ENCODE results near the gene TTC7B. TPM values are rescaled to one million over a fixed set of nuclear protein-coding genes. Genes with fewer than 3 reads are reported as not detected.
A peak's percentile ranks its signal among the peaks of the same experiment; 100 is the strongest.

Gene TTC7B
- total RNA-seq, 1 experiment from 2014 or later, result 15.2 TPM

DNA sequence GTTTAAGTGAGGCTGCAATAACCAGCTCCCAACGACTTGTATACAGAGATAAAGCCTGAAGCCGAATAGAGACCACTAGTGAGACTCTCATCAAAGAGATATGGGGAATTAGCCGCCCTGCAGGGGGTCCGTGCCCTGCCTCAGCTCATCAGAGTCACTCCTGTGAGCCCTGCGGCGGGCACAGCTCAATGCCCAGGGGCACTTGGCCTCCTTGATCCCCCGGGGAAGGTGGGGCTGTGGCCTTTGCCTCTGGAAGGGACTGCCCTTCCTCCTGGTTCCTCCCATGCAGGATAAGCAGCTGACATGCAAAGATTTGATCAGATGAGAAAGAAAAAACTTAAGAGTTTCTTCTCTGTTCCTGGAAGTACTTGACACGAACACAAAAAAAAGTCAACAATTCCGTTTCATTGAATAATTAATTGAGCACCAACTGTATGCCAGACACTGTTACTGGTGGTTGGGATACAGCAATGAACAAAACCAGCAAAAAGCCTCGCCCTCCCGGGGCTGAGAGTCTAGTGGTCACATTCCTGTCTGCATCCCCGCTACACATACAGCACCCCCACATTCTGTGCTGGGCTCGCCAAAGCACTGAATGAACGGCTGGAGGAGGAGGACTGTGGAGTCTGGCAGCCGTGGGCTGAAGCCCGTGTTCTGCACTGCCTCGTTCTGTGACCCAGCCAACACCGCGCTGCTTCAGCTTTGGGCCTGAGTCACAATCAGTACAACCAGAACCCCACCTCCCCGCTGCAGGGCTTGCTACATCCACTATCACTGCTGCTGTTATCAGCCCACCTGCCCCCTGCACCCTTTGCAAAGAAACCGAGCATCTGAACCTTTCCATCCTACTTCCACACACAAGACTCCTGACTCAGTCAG lies 10.3 kb downstream of the TTC7B start:
- DNase-seq (ENCODE audit: low spot score), result no peak

DNA sequence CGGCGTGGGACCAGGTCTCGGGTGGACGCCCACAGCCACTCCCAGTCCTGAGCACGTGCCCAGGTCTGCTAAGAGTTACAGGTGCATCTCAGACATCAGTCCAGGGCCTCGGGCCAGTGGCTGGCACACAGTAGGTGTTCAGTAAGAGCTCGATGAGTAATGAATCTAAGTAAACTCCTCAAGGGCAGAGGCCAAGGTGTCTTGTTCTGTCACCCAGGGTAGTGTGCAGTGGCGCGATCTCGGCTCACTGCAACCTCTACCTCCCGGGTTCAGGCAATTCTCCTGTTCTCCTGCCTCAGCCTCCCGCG lies 11.2 kb downstream of the TTC7B start:
- no peak for DNase-seq (ENCODE audit: low spot score)

DNA sequence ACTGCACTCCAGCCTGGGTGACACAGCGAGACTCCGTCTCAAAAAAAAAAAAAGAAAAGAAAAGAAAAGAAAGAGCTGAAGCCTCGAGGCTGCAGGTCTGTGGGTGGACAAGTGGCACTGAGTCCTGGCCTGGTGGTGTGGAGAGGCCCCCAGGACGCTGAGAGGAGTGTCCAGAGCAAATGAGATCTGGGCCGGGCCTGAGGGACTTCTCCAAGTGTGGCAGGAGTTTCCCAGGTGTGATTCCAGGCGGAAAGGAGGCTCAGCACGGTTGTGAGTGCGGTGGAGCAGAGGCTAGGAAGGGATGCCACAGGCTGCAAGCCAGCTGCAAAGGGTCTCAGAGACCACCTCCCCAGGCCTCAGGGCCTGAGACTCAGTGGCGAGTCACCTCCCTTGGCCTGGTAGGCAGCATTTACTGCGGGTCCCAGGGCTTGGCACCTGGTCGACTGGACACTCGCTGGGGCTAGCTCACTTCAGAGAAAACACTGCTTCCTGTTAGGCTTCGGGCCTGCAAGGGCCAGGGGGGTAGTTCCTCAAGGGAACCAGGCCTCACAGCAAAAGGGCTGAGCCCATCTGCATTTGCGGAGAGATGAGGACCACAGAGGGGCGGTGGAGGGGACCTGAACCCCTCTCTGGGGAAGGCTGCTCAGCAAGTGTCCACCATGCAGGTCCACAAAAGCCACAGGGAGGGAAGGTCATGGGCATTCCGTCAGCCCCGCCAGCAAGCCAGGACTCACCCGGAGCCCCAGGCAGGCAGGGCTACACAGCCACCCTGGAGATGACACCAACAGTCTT lies 11.7 kb downstream of the TTC7B start:
- DNase-seq (ENCODE audit: low spot score), result no peak

DNA sequence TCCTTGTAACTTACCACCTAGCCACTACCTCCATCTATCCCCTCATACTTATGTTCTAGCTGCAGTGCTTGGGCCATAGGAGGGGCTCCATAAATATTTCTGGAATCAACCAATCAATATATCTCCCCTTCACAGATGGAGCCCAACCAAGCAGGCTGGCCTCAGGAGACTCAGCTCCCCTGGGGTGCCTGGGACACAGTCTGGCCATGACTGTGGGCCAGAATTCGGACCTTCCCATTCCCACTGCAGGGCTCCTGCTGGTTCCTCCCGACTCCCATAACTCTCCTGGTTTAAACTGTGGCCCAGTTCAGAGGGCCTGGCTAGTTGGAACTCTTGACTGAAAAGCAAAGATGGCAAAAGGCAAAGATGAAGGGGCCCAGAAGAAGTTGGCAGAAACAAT lies 13.0 kb downstream of the TTC7B start:
- DNase-seq (ENCODE audit: low spot score), result no peak

DNA sequence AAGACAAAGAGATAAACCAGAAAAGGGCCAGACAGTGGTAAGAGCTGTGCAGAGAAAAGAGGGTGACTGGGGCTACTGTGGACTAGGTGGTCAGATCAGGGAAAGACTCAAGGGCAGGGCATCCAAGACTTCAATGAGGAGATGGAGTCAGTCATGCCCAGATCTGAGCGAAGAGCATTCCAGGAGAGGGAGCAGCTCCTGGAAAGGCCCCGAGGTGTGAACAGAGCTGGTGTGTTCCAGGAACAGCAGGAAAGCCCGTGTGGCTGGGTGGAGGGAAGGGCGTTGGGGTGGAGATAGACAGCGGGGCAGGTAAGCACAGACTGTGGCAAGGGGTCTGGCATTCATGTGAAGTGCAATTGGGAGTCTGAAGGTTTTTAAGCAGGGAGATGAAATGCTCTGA lies 16.8 kb downstream of the TTC7B start:
- no peak for DNase-seq (ENCODE audit: low spot score)

DNA sequence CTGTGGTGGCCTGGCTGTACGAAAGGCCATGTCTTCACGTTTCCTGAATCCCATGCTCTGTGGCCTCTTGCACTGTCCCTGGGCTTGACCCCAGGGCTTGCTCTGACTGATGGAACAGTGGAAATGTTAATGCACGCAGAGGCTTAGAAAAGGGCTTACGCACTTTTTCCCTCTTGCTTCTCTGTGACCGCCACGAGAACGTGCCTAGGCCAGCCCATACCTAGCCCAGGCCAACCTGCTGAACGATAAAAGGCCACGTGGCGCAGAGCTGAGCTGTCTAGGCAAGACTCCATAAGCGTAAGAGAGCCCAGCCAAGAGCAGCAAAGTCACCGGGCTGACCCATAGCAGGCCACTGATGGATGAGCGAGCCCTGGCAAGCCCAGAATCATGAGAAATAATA lies 18.3 kb downstream of the TTC7B start:
- no peak for DNase-seq (ENCODE audit: low spot score)

DNA sequence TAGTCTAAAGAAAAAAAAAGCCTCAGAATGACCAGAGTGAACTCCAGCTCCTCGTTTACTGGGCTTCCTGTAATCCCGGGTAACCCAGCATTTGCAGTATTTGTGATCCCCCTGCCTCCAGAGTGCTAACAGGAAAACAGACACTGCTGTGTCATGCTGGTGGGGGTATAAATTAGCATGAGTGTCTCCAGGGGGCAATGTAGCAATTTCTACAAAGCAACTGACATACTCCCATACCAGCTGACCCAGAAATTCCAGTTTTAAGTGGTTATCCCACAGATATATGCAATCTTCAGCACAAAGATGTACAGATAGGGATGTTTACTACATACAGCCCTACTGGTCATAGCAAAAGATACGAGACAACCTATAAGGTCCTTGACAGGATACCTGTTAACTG lies 18.8 kb downstream of the TTC7B start:
- no peak for DNase-seq (ENCODE audit: low spot score)

DNA sequence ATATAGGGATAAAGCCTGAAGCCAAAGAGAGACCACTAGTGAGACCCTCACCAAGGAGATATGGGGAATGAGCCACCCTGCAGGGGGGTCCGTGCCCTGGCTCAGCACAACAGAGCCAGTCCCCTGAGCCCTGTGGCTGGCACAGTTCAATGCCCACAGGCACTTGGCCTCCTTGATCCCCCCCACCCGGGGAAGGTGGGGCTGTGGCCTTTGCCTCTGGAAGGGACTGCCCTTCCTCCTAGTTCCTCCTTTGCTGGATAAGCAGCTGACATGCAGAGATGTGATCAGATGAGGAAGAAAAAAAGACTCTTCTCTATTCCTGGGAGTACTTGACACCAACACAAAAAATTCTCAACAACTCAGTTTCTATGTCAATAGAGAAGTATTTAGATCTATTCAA lies 19.9 kb downstream of the TTC7B start:
- DNase-seq (ENCODE audit: low spot score), result no peak

DNA sequence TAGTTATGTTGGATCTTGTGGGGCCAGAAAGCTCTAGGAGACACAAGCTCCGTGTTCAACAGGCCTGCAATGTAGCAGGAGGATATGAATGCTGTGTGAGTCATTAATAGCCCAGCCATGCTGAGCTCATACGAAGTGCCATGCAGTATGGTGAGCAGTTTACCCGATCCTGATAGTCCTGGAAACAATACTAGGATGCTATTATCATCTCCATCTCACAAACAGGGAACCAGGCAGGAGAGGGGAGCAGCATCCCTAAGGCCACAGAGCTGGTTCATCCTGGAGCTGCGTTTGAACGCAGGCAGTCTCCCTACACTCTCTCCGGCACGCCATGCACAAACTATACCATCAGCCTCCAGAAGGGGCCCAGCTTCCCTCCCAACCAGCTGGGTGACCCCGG lies 20.5 kb downstream of the TTC7B start:
- DNase-seq (ENCODE audit: low spot score), result no peak

DNA sequence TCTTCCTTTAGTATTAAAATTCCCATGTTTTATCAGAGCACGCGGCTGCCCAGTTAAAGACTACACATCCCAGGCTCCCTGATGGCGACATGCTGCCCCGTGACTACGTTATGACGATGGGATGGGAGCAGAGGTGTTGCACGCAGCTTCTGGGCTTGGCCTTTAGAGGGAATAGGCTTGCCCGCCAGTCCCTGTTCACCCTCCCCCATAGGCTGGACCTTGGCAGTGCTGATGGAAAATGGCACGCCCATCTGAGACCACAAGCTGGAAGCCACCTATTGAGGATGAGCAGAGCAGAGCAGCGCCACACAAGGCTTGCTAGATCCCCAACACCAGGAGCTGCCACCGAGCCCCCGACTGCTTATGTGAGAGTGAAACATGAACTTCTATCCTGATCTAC lies 24.7 kb downstream of the TTC7B start:
- DNase-seq (ENCODE audit: low spot score), result no peak

DNA sequence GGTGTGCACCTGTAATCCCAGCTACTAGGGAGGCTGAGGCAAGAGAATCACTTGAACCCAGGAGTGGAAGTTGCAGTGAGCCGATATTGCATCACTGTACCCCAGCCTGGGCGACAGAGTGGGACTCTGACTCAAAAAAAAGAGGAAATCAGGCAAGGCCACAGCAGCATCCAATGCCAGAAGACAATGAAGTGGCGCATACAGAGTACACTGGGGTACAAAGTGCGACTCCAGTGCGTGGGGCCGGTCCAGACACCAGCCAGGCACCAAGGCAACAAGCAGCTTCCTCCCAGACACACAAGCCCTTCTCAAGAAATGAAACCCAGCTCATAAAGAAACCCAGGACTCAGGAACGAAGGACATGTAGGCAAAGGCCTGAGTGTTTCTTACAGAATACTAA lies 28.2 kb downstream of the TTC7B start:
- DNase-seq (ENCODE audit: low spot score), result no peak

DNA sequence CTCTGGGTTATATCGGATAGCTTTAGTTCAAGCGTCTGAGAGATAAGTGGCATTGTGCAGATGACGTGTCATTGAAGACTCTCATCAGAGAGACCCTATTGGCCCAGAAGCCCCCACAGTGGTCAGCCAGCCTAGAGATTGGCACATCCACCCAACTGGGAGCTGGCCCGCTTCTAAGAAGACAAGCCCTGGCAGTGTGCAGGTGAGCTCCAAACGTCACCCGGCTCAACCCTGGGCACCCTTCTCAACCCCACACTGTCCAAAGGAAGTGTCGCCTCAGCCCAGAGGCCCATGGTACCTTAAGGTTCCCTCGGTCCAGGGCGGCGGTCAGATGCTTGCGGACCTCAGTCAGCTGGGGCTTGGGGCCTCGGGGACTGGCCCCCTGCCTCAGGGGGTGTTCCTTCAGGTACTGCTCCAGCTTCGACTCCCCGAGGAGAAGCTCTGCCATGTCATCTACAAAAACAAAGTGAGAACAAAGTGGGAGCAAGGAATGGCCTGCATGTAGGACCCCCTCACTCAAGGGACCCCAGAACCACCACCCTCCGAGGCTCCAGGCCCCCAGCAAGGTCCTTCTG lies 30.3 kb downstream of the TTC7B start:
- DNase-seq (ENCODE audit: low spot score), result no peak

DNA sequence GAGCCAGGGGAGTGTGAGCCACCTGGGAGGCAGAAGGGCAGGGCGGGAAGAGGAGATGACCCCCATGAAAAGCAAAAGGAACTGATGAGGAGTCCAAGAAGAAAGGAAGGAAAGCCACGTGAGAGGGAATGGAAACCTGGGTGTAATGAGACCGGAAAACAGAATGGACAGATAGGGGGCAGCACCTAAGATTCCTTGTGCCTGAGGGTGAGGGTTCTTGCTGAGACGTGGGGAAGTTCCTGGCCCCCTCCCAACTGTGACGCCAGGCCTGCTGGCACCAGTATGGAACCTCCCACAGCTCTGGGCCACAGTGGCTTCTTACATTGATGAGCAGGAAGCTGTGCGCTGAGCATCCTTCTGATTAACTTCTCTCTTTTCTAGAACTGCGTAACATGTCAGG lies 30.8 kb downstream of the TTC7B start:
- DNase-seq (ENCODE audit: low spot score), result no peak

DNA sequence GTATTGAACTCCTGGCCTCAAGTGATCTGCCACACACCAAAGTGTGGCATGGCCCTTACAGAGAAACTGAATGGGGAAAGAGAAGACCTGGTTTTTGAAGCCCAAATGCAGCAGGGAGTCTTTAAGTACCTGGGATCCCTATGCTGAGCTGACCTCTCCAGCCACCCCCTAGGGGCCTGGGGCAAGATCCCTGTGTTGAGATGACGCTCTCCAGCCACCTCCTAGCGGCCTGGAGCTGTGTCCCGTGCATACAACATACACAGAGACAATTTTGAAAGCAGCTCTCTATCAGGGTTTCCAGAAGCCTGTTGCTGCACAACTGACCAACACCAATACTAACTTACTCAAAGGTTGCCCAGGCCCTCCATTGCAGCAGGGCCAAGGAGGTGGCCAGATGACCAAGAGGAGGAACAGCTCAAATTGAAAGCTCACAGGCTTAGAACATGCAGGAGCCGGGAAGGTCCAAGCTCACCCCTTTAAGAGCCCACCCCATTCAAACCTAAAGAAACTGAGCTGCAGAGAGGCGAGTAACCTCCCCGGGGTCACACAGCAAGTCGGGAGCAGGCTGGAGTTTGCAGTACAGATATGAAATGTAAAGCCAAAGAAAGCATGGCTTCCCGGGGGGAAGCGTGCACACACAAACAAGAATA lies 31.5 kb downstream of the TTC7B start:
- DNase-seq (ENCODE audit: low spot score), result no peak

DNA sequence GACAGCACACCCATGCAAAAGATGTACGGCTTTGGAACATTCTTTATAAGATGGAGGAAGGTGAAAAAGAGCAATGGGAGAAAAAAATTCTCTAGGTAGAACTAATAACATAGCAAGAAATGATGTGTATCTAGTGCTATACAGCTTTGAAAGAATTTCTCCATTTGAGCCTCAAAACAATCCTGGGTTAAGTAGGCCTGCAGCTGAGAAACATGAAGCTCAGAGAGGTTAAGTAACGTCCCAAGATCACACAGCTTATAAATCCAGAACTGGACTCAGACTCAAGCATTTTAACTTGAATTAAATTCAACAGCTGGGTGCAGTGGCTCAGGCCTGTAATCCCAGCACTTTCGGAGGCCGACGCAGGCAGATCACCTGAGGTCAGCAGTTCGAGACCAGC lies 32.9 kb downstream of the TTC7B start:
- DNase-seq (ENCODE audit: low spot score), result no peak

DNA sequence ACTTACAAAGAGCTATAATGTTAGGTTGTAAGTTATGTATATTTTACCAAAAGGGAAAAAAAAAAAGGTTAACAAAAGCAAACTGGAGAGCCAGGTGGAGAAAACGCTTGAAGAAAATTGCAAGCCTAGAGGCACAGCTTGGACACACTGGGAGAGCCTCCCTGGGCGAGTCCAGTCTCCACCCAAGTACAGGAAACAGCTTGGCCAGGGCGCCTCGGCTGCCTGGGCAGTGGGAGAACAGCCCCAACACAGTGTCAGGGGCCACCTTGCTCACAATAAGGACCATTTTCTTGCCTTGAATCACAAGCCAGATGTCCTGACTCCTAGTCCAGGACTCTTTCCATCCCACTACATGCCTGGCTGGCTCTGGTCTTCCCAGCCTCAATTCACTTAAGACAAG lies 33.3 kb downstream of the TTC7B start:
- DNase-seq (ENCODE audit: low spot score), result no peak

DNA sequence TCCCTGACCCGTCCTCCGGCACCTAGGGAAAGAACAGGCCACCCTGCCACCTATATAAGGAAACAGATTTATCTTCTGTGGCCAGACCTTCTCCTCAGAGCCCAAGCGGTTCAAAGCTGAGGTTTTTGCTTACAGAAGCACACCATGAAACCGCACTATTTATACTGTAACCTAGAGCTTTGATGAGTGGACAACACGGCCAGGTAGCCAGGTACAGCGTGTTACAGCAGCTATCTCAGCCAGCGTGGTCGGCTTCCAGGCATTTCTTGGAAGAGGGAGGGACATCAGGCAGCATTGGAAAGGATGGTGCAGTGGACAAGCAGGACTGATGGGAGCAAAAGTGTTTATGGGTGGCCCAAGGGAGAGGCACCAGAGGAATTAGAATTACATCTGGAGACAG lies 34.4 kb downstream of the TTC7B start:
- no peak for DNase-seq (ENCODE audit: low spot score)

DNA sequence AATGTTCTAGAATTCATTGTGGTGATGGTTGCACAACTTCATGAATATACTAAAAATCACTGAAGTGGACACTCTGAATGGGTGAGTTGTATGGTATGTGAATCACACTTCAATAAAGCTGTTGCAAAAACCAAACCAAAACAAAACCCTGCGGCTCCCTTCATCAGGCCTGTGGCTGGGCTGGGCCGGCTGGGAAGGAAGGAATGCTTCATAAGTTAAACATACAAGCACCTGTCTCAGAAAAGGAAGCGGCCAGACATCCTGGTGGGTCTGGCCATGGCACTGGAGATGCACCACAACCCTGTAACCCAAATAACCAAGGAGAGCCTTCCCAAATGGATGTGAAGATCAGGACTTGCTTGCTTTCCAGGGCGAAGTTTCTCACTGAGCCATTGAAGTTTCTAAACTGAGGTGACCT lies 34.9 kb downstream of the TTC7B start:
- DNase-seq (ENCODE audit: low spot score), result peak; percentile 25

DNA sequence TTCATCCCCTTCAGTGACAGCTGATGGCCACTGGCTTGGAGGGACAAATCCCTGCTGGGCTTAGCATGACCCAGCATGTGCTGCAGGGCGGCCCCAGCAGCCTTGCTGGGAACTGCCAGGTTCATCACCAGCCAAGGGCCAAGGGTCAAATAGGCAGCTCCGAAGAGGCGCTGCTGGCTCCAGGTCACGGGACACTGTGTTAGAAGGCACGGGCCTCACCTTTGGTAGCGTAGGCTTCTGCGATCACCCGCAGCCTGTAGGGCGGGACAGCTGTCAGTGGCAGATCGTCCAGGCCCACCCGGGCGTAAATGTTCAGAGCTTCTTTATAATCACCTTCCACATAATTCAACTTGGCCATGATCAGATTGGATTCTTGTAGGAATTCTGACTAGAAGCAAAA lies 35.7 kb downstream of the TTC7B start:
- no peak for DNase-seq (ENCODE audit: low spot score)

DNA sequence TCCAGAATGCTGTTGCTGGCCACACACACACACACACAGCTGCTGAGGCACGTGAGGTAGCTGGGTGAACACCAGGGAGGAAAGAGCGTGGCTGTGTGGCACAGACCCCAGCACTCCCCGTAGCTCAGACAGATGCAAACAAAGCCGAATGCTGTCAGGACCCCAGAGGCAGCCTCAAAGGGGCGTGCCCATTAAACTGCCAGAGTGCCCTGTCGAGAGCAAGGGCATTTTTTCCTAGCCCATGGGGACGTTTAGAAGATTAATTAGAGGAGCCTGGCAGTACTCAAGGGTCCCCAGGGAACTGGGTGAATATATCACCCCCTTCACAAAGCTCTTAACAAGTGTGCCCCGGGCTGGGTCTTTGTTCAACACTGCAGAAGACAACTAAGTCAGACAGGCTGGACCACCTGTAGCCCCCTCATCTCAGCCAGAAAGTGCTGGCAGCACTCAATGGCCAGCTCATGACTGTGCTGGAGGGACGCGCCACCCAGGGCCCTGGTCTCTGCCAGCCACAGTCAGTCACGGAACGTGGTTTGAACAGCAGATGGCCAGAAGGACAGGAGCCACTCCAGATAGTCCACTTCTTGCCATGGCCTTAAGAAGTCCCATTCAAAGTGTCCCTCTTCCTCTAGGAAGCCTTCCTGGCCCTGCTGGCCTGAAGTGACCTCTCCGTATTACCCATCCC lies 37.5 kb downstream of the TTC7B start:
- no peak for DNase-seq (ENCODE audit: low spot score)

DNA sequence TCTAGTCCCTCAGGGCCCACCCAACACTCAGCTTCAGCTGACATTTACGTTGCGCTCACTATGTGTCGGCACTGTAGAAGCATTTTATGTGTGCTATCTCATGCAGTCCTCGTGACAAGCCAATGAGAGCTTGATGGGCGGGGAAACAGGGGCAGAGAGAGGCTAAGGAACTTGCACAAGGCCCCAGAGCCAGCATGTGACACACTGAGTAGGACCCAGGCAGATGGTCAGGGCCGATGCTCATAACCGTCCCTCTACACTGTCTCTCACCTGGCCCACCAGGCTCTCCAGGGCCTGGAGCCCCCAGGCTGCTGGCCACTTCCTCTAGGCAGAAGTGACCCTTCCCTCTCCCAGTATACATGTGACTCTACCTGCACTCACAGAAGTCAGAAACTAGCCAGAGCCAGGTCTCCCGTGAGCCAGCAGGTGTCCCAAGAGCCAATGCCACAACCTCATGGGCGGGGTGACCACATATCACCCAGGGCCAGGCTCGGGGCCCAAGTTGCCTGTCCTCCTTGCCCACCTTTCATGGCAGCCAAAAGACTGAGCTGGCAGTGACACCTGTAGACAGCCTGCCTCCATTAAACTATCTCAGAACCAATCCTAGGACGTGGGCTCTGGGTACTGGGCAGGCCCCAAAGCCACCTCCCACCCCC lies 38.3 kb downstream of the TTC7B start:
- DNase-seq (ENCODE audit: low spot score), result no peak
